ENCODE results near the gene RUVBL1. TPM values are rescaled to one million over a fixed set of nuclear protein-coding genes. Genes with fewer than 3 reads are reported as not detected.

The RUVBL1 gene
- total and polyA plus RNA-seq, 7 experiments from 2014 or later = 16.8 to 73.7 (median 24.2) TPM

- H3K27me3 ChIP-seq (ENCODE audit: control insufficient read depth in 2 of 2, insufficient read depth in 2 of 2, low read length in 2 of 2) = no peaks in the 10 kb centered on the region
- H3K4me3 ChIP-seq (ENCODE audit: low read length) = peak overlapping the region; percentile 53
- DNase-seq = peak; percentile 73 to 93 (median 84)
- CTCF ChIA-PET = interaction anchor here (0.6 to 1.5 kb wide), 2 partner anchors 9 to 58 kb away, joined by 4 to 5 read pairs; no protein-coding TSS in a partner anchor
- H3K9me3 ChIP-seq (ENCODE audit: control insufficient read depth in 2 of 3, low read length in 3 of 3) = no peaks in the 10 kb centered on the region
- peak overlapping the region; percentile 42 for H3K27ac ChIP-seq (ENCODE audit: low read depth, low read length)
- peaks cover 0 to 9% of the 10 kb centered on the region in 2 donors for H3K4me1 ChIP-seq (ENCODE audit: control insufficient read depth in 2 of 2, insufficient read depth in 2 of 2, low read length in 2 of 2)
- Mint-ChIP-seq H3K4me1 (peaks cover 0 to 12% (median 7%) of the 10 kb centered on the region in 7 donors), H3K9me3 (no peaks in the 10 kb centered on the region), H3K36me3 (peaks cover 4 to 29% (median 23%) of the 10 kb centered on the region in 5 donors), H3K27ac (peak overlapping the region in 6 of 9 donors; percentile 51 to 84 (median 62)), H3K27me3 (peaks cover 0 to 2% (median 0%) of the 10 kb centered on the region in 5 donors), H3K4me3 (peak overlapping the region; percentile 55 to 82 (median 73))
- intact Hi-C loops (cut with micrococcal nuclease) = loop anchor here (1.0 to 5.0 kb wide), 10 partner anchors 19 to 532 kb away; partner anchors contain the start of genes RUVBL1 (in 2 of the 2), SEC61A1 (in 2 of the 2) and GATA2 (in 1 of the 2)
- ATAC-seq = peak; percentile 95
- POLR2A ChIA-PET = interaction anchor here (0.6 to 1.8 kb wide), 5 partner anchors 19 to 216 kb away, joined by 3 to 5 read pairs (median 4); partner anchors contain the start of genes EEFSEC and SEC61A1
- peaks cover 0 to 44% (median 5%) of the 10 kb centered on the region in 3 experiments for H3K36me3 ChIP-seq (ENCODE audit: control insufficient read depth in 2 of 3, insufficient read depth in 3 of 3, low read length in 3 of 3)
Observed at GRCh38 chr3:128075522-128076482, 47.8 kb downstream of the RUVBL1 start.

- no peaks in the 10 kb centered on the region for H3K9me3 Mint-ChIP-seq
- POLR2A ChIA-PET = interaction anchor here (0.9 kb wide), 1 partner anchor 23 kb away, joined by 5 read pairs; the partner anchor contains the start of gene SEC61A1
- Histone ChIP-seq H3K9me3 (ENCODE audit: control insufficient read depth in 2 of 3, low read length in 3 of 3) (no peaks in the 10 kb centered on the region), H3K4me1 (ENCODE audit: control insufficient read depth in 2 of 2, insufficient read depth in 2 of 2, low read length in 2 of 2) (peaks cover 0 to 9% of the 10 kb centered on the region in 2 donors), H3K27me3 (ENCODE audit: control insufficient read depth in 2 of 2, insufficient read depth in 2 of 2, low read length in 2 of 2) (no peaks in the 10 kb centered on the region), H3K27ac (ENCODE audit: low read depth, low read length) (no peak overlapping the region), H3K36me3 (ENCODE audit: control insufficient read depth in 2 of 3, insufficient read depth in 3 of 3, low read length in 3 of 3) (peaks cover 5 to 46% (median 7%) of the 10 kb centered on the region in 3 experiments), H3K4me3 (ENCODE audit: low read length) (no peak overlapping the region)
- peaks cover 0 to 8% (median 7%) of the 10 kb centered on the region in 7 donors for H3K4me1 Mint-ChIP-seq
- CTCF ChIA-PET = interaction anchor here (1.5 kb wide), 1 partner anchor 58 kb away, joined by 5 read pairs; no protein-coding TSS in a partner anchor
- H3K36me3 Mint-ChIP-seq = peaks cover 3 to 27% (median 15%) of the 10 kb centered on the region in 5 donors
- H3K27me3 Mint-ChIP-seq = peaks cover 0 to 2% (median 0%) of the 10 kb centered on the region in 5 donors
- intact Hi-C loops (cut with micrococcal nuclease) = loop anchor here (1.0 to 5.0 kb wide), 10 partner anchors 20 to 533 kb away; partner anchors contain the start of genes RUVBL1 (in 2 of the 2), SEC61A1 (in 2 of the 2) and GATA2 (in 1 of the 2)
- DNase-seq (no peak), ATAC-seq (no peak)
- H3K4me3 Mint-ChIP-seq = peak overlapping the region; percentile 48 to 82 (median 72)
- peak overlapping the region in 5 of 9 donors; percentile 46 to 84 (median 69) for H3K27ac Mint-ChIP-seq
Observed at GRCh38 chr3:128074851-128075521, 48.6 kb downstream of the RUVBL1 start.

- H3K4me1 ChIP-seq (ENCODE audit: control insufficient read depth in 2 of 2, insufficient read depth in 2 of 2, low read length in 2 of 2) = peaks cover 0 to 9% of the 10 kb centered on the region in 2 donors
- DNase-seq (no peak), ATAC-seq (no peak)
- peak overlapping the region in 4 of 9 donors; percentile 32 to 84 (median 44) for H3K27ac Mint-ChIP-seq
- H3K4me1 Mint-ChIP-seq = peaks cover 0 to 8% (median 7%) of the 10 kb centered on the region in 7 donors
- H3K4me3 ChIP-seq (ENCODE audit: low read length) = no peak overlapping the region
- no peaks in the 10 kb centered on the region for H3K9me3 ChIP-seq (ENCODE audit: control insufficient read depth in 2 of 3, low read length in 3 of 3)
- no peaks in the 10 kb centered on the region for H3K9me3 Mint-ChIP-seq
- peaks cover 0 to 2% (median 0%) of the 10 kb centered on the region in 5 donors for H3K27me3 Mint-ChIP-seq
- intact Hi-C loops (cut with micrococcal nuclease) = loop anchor here (2.0 kb wide), 2 partner anchors 21 to 49 kb away; partner anchors contain the start of gene RUVBL1 (in 1 of the 2)
- no peak overlapping the region for H3K4me3 Mint-ChIP-seq
- peaks cover 2 to 17% (median 7%) of the 10 kb centered on the region in 5 donors for H3K36me3 Mint-ChIP-seq
- CTCF ChIA-PET = interaction anchor here (0.6 to 0.7 kb wide), 4 partner anchors 24 to 499 kb away, joined by 3 read pairs; no protein-coding TSS in a partner anchor
- POLR2A ChIA-PET = interaction anchor here (1.3 kb wide), 1 partner anchor 10 kb away, joined by 4 read pairs; no protein-coding TSS in a partner anchor
- H3K27me3 ChIP-seq (ENCODE audit: control insufficient read depth in 2 of 2, insufficient read depth in 2 of 2, low read length in 2 of 2) = no peaks in the 10 kb centered on the region
- peaks cover 5 to 52% (median 13%) of the 10 kb centered on the region in 3 experiments for H3K36me3 ChIP-seq (ENCODE audit: control insufficient read depth in 2 of 3, insufficient read depth in 3 of 3, low read length in 3 of 3)
- no peak overlapping the region for H3K27ac ChIP-seq (ENCODE audit: low read depth, low read length)
Observed at GRCh38 chr3:128073807-128074206, 49.8 kb downstream of the RUVBL1 start.

- Mint-ChIP-seq H3K36me3 (peaks cover 4 to 18% (median 7%) of the 10 kb centered on the region in 5 donors), H3K4me3 (no peak overlapping the region), H3K27ac (peak overlapping the region in 4 of 9 donors; percentile 32 to 84 (median 44)), H3K9me3 (no peaks in the 10 kb centered on the region), H3K4me1 (peaks cover 2 to 8% (median 7%) of the 10 kb centered on the region in 7 donors), H3K27me3 (peaks cover 0 to 2% (median 0%) of the 10 kb centered on the region in 5 donors)
- no peak for DNase-seq
- H3K4me1 ChIP-seq (ENCODE audit: control insufficient read depth in 2 of 2, insufficient read depth in 2 of 2, low read length in 2 of 2) = peaks cover 0 to 9% of the 10 kb centered on the region in 2 donors
- no peaks in the 10 kb centered on the region for H3K27me3 ChIP-seq (ENCODE audit: control insufficient read depth in 2 of 2, insufficient read depth in 2 of 2, low read length in 2 of 2)
- intact Hi-C loops (cut with micrococcal nuclease) = no loop called here
- ChIA-PET CTCF (interaction anchor here (0.6 kb wide), 1 partner anchor 61 kb away, joined by 3 read pairs; no protein-coding TSS in a partner anchor), POLR2A (interaction anchor here (1.3 kb wide), 1 partner anchor 11 kb away, joined by 4 read pairs; no protein-coding TSS in a partner anchor)
- H3K9me3 ChIP-seq (ENCODE audit: control insufficient read depth in 2 of 3, low read length in 3 of 3) = no peaks in the 10 kb centered on the region
- no peak overlapping the region for H3K4me3 ChIP-seq (ENCODE audit: low read length)
- H3K27ac ChIP-seq (ENCODE audit: low read depth, low read length) = no peak overlapping the region
- no peak for ATAC-seq
- peaks cover 7 to 55% (median 15%) of the 10 kb centered on the region in 3 experiments for H3K36me3 ChIP-seq (ENCODE audit: control insufficient read depth in 2 of 3, insufficient read depth in 3 of 3, low read length in 3 of 3)
Observed at GRCh38 chr3:128073185-128073725, 50.4 kb downstream of the RUVBL1 start.

- ChIA-PET POLR2A (no interaction called here), CTCF (no interaction called here)
- Histone ChIP-seq H3K27ac (ENCODE audit: low read depth, low read length) (no peak overlapping the region), H3K9me3 (ENCODE audit: control insufficient read depth in 2 of 3, low read length in 3 of 3) (no peaks in the 10 kb centered on the region), H3K4me1 (ENCODE audit: control insufficient read depth in 2 of 2, insufficient read depth in 2 of 2, low read length in 2 of 2) (peaks cover 0 to 9% of the 10 kb centered on the region in 2 donors), H3K4me3 (ENCODE audit: low read length) (no peak overlapping the region), H3K27me3 (ENCODE audit: control insufficient read depth in 2 of 2, insufficient read depth in 2 of 2, low read length in 2 of 2) (no peaks in the 10 kb centered on the region), H3K36me3 (ENCODE audit: control insufficient read depth in 2 of 3, insufficient read depth in 3 of 3, low read length in 3 of 3) (peaks cover 13 to 61% (median 20%) of the 10 kb centered on the region in 3 experiments)
- H3K9me3 Mint-ChIP-seq = no peaks in the 10 kb centered on the region
- ATAC-seq (no peak), DNase-seq (no peak)
- peak overlapping the region in 2 of 9 donors; percentile 19 to 51 for H3K27ac Mint-ChIP-seq
- no peak overlapping the region for H3K4me3 Mint-ChIP-seq
- intact Hi-C loops (cut with micrococcal nuclease) = no loop called here
- H3K27me3 Mint-ChIP-seq = peaks cover 0 to 2% (median 0%) of the 10 kb centered on the region in 5 donors
- peaks cover 6 to 18% (median 11%) of the 10 kb centered on the region in 5 donors for H3K36me3 Mint-ChIP-seq
- H3K4me1 Mint-ChIP-seq = peaks cover under 1 to 8% (median 6%) of the 10 kb centered on the region in 7 donors
Observed at GRCh38 chr3:128072454-128073184, 51.0 kb downstream of the RUVBL1 start.

Data from naive thymus-derived CD4-positive, alpha-beta T cell (primary cell).